WTC11 (cell line): ENCODE results near the gene PDZD8. TPM values are rescaled to one million over a fixed set of nuclear protein-coding genes. Genes with fewer than 3 reads are reported as not detected.

Experiments used
- ATAC-seq: fragments of 200-7000 bp; cut with Tn5 transposase; 2 replicates; pipeline ENCODE4 v1.10.0; 2021; ENCODE audit warnings: mild to moderate bottlenecking, moderate library complexity
- CTCF ChIA-PET: fragments of 300-600 bp; sonication (Branson Sonifier 250); formaldehyde crosslinking; loops from one replicate; lab custom pipeline; 2021; ENCODE audit warnings: antibody characterized with exemption; lab: Charles Lee
- POLR2A ChIA-PET: fragments of 350-600 bp; sonication (Branson Sonifier 250); formaldehyde crosslinking; loops from one replicate; lab custom pipeline; 2021; ENCODE audit warnings: antibody characterized with exemption; lab: Charles Lee
- DNase-seq: peaks from one replicate; pipeline ENCODE4 v3.0.0; 2021; ENCODE audit warnings: low spot score
- H3K27ac Mint-ChIP-seq: 2 replicates; pipeline ENCODE4 v1.8.0; 2021; ENCODE audit warnings: mixed read lengths
- H3K27me3 Mint-ChIP-seq: 2 replicates; pipeline ENCODE4 v1.8.0; 2021; ENCODE audit warnings: low read depth, mild to moderate bottlenecking, moderate library complexity, mixed read lengths
- H3K36me3 Mint-ChIP-seq: 2 replicates; pipeline ENCODE4 v1.8.0; 2021; ENCODE audit warnings: mixed read lengths
- H3K4me1 Mint-ChIP-seq: 2 replicates; pipeline ENCODE4 v1.8.0; 2022; ENCODE audit warnings: mixed read lengths
- H3K4me3 Mint-ChIP-seq: 2 replicates; pipeline ENCODE4 v1.8.0; 2021; ENCODE audit warnings: mild to moderate bottlenecking, moderate library complexity, mixed read lengths
- H3K9me3 Mint-ChIP-seq: 2 replicates; pipeline ENCODE4 v1.8.0; 2021; ENCODE audit warnings: mixed read lengths
- AFF4 ChIP-seq: sonication (generic); formaldehyde crosslinking; IDR thresholded peaks from 2 replicates; pipeline ENCODE4 v1.8.1; 2023; ENCODE audit warnings: mild to moderate bottlenecking, missing genetic modification reagents, borderline replicate concordance
- AR ChIP-seq: fragments of 250-450 bp; sonication (Bioruptor Pico); IDR thresholded peaks from 2 replicates; pipeline ENCODE4 v1.9.0; 2021; ENCODE audit warnings: mild to moderate bottlenecking
- ATF1 ChIP-seq: sonication (generic); formaldehyde crosslinking; IDR thresholded peaks from 2 replicates; pipeline ENCODE4 v1.8.1; 2023; ENCODE audit warnings: mild to moderate bottlenecking, moderate library complexity, missing genetic modification reagents
- CREM ChIP-seq: sonication (generic); formaldehyde crosslinking; IDR thresholded peaks from 2 replicates; pipeline ENCODE4 v1.8.1; 2022; ENCODE audit warnings: mild to moderate bottlenecking, missing genetic modification reagents, moderate library complexity
- EMX1 ChIP-seq: fragments of 250-450 bp; sonication (Bioruptor Pico); IDR thresholded peaks from 2 replicates; pipeline ENCODE4 v1.8.0; 2021; ENCODE audit warnings: mild to moderate bottlenecking
- ERG ChIP-seq: fragments of 250-450 bp; sonication (Bioruptor Pico); IDR thresholded peaks from 2 replicates; pipeline ENCODE4 v1.8.0; 2021; ENCODE audit warnings: mild to moderate bottlenecking
- ESRRA ChIP-seq: sonication (generic); formaldehyde crosslinking; IDR thresholded peaks from 2 replicates; pipeline ENCODE4 v1.8.1; 2022; ENCODE audit warnings: mild to moderate bottlenecking, missing genetic modification reagents, borderline replicate concordance
- FOXJ3 ChIP-seq: sonication (generic); formaldehyde crosslinking; IDR thresholded peaks from 2 replicates; pipeline ENCODE4 v1.9.0; 2021; ENCODE audit warnings: missing genetic modification reagents, mild to moderate bottlenecking, borderline replicate concordance
- IRF2 ChIP-seq: sonication (generic); formaldehyde crosslinking; IDR thresholded peaks from 2 replicates; pipeline ENCODE4 v1.8.0; 2022; ENCODE audit warnings: low read depth, missing genetic modification reagents, borderline replicate concordance
- JAZF1 ChIP-seq: fragments of 250-450 bp; sonication (Bioruptor Pico); IDR thresholded peaks from 2 replicates; pipeline ENCODE4 v1.9.0; 2021; ENCODE audit warnings: moderate library complexity, mild to moderate bottlenecking, inconsistent platforms
- NFYB ChIP-seq: sonication (generic); formaldehyde crosslinking; conservative IDR thresholded peaks from 2 replicates; pipeline ENCODE4 v1.8.0; 2022; ENCODE audit warnings: low read depth, missing genetic modification reagents
- RORB ChIP-seq: fragments of 250-450 bp; sonication (Bioruptor Pico); IDR thresholded peaks from 2 replicates; pipeline ENCODE4 v1.9.0; 2021; ENCODE audit warnings: mild to moderate bottlenecking
- SOX15 ChIP-seq: fragments of 250-450 bp; sonication (Bioruptor Pico); IDR thresholded peaks from 2 replicates; pipeline ENCODE4 v1.9.0; 2021; ENCODE audit warnings: mild to moderate bottlenecking
- TCF7 ChIP-seq: sonication (generic); formaldehyde crosslinking; IDR thresholded peaks from 2 replicates; pipeline ENCODE4 v1.8.0; 2022; ENCODE audit warnings: mild to moderate bottlenecking, low read depth, missing genetic modification reagents, moderate library complexity
- ZNF263 ChIP-seq: sonication (generic); formaldehyde crosslinking; IDR thresholded peaks from 2 replicates; pipeline ENCODE4 v1.8.1; 2022; ENCODE audit warnings: low read depth, mild to moderate bottlenecking, moderate library complexity, missing genetic modification reagents
- ZNF671 ChIP-seq: fragments of 250-450 bp; sonication (Bioruptor Pico); IDR thresholded peaks from 2 replicates; pipeline ENCODE4 v1.8.0; 2021; ENCODE audit warnings: mild to moderate bottlenecking
- total RNA-seq: library from RNA; stranded (reverse); gene quantifications from 3 replicates; pipeline ENCODE4 v1.2.3, GENCODE V29; 2021
- TF ChIP-seq, protein P1 (sequence below): fragments of 250-450 bp; sonication (Bioruptor Pico); IDR thresholded peaks from 2 replicates; pipeline ENCODE4 v2.1.2; 2022; ENCODE audit warnings: mild to moderate bottlenecking, moderate library complexity
- TF ChIP-seq, protein P2 (sequence below): sonication (generic); formaldehyde crosslinking; IDR thresholded peaks from 2 replicates; pipeline ENCODE4 v1.8.1; 2023; ENCODE audit warnings: mild to moderate bottlenecking, missing genetic modification reagents, moderate library complexity
- TF ChIP-seq, protein P3 (sequence below): sonication (generic); formaldehyde crosslinking; IDR thresholded peaks from 2 replicates; pipeline ENCODE4 v1.8.0; 2023; ENCODE audit warnings: missing genetic modification reagents
- TF ChIP-seq, protein P4 (sequence below): sonication (generic); formaldehyde crosslinking; IDR thresholded peaks from 2 replicates; pipeline ENCODE4 v1.8.1; 2023; ENCODE audit warnings: mild to moderate bottlenecking, missing genetic modification reagents, moderate library complexity
- TF ChIP-seq, protein P5 (sequence below): fragments of 250-450 bp; sonication (Bioruptor Pico); conservative IDR thresholded peaks from 2 replicates; pipeline ENCODE4 v1.9.0; 2021; ENCODE audit warnings: mild to moderate bottlenecking

Gene PDZD8
- total RNA-seq, 1 experiment from 2014 or later = 52.7 TPM

DNA sequence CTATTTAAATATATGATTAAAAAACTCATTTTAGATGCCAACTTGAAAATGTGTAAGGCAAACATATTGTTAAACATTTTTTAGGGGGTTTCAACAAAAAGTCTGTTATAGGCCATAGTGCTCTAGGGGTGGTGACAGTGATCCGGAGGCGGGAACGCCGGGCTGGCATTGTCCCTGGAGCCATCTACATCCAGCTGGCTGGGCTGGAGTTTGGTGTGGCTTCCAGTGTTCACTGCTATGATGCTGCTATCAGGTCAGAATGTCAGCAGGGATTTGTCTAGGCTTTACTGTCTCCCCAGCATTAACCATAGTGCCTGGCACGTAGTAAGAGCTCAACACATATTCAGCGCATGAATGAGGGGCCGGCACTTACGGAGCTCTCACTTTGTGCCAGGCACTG is 136.2 kb downstream of the PDZD8 start (continued):
- TF ChIP-seq, protein P1, sequence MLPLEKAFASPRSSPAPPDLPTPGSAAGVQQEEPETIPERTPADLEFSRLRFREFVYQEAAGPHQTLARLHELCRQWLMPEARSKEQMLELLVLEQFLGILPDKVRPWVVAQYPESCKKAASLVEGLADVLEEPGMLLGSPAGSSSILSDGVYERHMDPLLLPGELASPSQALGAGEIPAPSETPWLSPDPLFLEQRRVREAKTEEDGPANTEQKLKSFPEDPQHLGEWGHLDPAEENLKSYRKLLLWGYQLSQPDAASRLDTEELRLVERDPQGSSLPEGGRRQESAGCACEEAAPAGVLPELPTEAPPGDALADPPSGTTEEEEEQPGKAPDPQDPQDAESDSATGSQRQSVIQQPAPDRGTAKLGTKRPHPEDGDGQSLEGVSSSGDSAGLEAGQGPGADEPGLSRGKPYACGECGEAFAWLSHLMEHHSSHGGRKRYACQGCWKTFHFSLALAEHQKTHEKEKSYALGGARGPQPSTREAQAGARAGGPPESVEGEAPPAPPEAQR (CRISPR knock-in tag) = no peak
- TF ChIP-seq ERG (CRISPR knock-in tag) = no peak
- TF ChIP-seq RORB (CRISPR knock-in tag) = no peak
- TF ChIP-seq CREM (CRISPR knock-in tag) = no peak
- TF ChIP-seq, protein P2, sequence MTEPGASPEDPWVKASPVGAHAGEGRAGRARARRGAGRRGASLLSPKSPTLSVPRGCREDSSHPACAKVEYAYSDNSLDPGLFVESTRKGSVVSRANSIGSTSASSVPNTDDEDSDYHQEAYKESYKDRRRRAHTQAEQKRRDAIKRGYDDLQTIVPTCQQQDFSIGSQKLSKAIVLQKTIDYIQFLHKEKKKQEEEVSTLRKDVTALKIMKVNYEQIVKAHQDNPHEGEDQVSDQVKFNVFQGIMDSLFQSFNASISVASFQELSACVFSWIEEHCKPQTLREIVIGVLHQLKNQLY = no peak
- TF ChIP-seq JAZF1 = no peak
- no peak for TF ChIP-seq ESRRA (CRISPR knock-in tag)
- TF ChIP-seq IRF2 (CRISPR knock-in tag) = no peak
- TF ChIP-seq, protein P3, sequence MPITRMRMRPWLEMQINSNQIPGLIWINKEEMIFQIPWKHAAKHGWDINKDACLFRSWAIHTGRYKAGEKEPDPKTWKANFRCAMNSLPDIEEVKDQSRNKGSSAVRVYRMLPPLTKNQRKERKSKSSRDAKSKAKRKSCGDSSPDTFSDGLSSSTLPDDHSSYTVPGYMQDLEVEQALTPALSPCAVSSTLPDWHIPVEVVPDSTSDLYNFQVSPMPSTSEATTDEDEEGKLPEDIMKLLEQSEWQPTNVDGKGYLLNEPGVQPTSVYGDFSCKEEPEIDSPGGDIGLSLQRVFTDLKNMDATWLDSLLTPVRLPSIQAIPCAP (CRISPR knock-in tag) = no peak
- TF ChIP-seq ATF1 = no peak
- TF ChIP-seq, all 79 proteins: peak for 0

DNA sequence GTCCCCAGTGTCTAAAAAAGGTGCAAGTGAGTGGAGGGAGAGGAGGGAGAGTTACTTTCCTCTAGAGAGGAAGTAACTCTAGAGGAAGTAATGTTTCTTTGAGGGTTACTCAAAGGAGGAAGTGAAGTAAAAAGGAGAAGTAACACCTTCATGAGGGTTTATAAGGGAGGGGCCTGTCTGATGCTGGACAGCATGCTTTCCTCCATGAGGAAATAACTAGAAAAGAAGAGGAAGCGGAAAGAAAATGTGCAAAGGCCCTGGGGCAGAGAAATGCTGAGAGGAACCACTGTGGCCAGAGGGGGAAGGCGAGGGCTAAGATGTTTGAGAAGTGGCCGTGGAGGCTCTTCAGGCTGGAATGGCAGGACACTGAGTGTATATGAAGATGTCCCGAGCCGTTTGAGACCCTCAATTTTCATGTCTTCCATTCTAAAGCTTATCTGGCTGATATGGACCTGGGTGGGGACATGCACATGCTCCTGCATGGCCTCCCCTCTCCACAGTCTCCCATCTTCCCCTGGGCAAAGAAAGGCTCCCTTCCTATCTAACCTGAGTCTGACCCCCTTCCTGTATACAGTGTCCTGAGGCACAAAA is 137.7 kb downstream of the PDZD8 start:
- no peak for ATAC-seq
- CTCF ChIA-PET = interaction anchor here (1.4 kb wide), 1 partner anchor 82 kb away, joined by 6 read pairs; no protein-coding TSS in a partner anchor
- POLR2A ChIA-PET = no interaction called here
- Mint-ChIP-seq H3K27me3 (peaks cover 24% of the 10 kb centered on the region), H3K27ac (no peak overlapping the region), H3K4me3 (no peak overlapping the region), H3K36me3 (no peaks in the 10 kb centered on the region), H3K4me1 (peaks cover 7% of the 10 kb centered on the region), H3K9me3 (no peaks in the 10 kb centered on the region)
- no peak for DNase-seq
- TF ChIP-seq ATF1 (no peak), NFYB (CRISPR knock-in tag) (no peak), EMX1 (CRISPR knock-in tag) (no peak), AFF4 (CRISPR knock-in tag) (no peak), ZNF671 (CRISPR knock-in tag) (no peak), TCF7 (CRISPR knock-in tag) (no peak), SOX15 (no peak), ZNF263 (CRISPR knock-in tag) (no peak), FOXJ3 (CRISPR knock-in tag) (no peak), AR (no peak)
- TF ChIP-seq, protein P4, sequence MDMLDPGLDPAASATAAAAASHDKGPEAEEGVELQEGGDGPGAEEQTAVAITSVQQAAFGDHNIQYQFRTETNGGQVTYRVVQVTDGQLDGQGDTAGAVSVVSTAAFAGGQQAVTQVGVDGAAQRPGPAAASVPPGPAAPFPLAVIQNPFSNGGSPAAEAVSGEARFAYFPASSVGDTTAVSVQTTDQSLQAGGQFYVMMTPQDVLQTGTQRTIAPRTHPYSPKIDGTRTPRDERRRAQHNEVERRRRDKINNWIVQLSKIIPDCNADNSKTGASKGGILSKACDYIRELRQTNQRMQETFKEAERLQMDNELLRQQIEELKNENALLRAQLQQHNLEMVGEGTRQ (CRISPR knock-in tag) = no peak
- TF ChIP-seq, protein P5, sequence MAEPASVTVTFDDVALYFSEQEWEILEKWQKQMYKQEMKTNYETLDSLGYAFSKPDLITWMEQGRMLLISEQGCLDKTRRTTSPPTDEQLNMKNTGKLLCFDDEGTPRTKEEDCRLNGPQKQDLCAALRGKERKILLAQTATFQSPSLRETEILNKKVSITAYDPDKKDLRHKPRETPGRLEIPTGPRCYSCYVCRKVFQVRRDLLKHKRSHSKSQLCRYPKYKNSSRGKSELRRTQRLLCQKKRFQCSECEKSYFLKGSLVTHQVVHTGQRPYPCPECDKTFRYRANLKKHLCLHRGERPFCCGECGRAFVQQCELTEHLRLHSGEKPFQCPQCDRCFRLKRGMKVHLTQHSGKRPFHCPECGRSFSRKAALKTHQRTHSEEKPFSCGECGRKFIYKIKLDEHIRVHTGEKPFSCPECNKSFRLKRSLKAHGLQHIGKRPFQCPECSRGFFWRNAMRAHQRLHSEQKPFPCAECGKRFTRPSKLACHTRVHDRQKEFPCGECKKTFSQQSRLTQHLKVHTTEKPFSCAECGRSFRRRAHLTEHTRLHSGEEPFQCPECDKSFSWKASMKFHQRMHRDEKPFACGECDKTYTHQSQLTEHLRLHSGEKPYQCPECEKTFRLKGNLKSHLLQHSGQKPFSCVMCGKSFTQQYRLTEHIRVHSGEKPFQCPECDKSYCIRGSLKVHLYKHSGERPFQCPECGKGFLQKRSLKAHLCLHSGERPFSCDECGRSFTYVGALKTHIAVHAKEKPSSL (CRISPR knock-in tag) = no peak
